Measurements from ENCODE around the gene NEK11. TPM values are rescaled to one million over a fixed set of nuclear protein-coding genes. Genes with fewer than 3 reads are reported as not detected.

The NEK11 gene
- total RNA-seq, 1 donor from 2014 or later: 8.1 TPM

GRCh38 chr3:131348911-131349310 is 322.2 kb downstream of the NEK11 start:
- H3K4me3 Mint-ChIP-seq: no peak overlapping the region

GRCh38 chr3:131349454-131349853 is 322.8 kb downstream of the NEK11 start:
- no peaks in the 10 kb centered on the region for H3K79me2 ChIP-seq (ENCODE audit: low read depth)

More at GRCh38 chr3:131348911-131349310, 322.2 kb downstream of the NEK11 start:
- Histone ChIP-seq H3K4me2 (no peak overlapping the region), H3K79me2 (ENCODE audit: low read depth) (no peaks in the 10 kb centered on the region), H3K4me1 (peaks cover 8% of the 10 kb centered on the region), H3K9ac (no peak overlapping the region), H3K9me3 (ENCODE audit: low read depth) (no peaks in the 10 kb centered on the region), H3K27ac (no peak overlapping the region), H3K27me3 (no peaks in the 10 kb centered on the region), H4K20me1 (ENCODE audit: low read depth) (no peaks in the 10 kb centered on the region), H2AFZ (replicated peaks) (no peak overlapping the region), H3K4me3 (no peak overlapping the region), H3F3A (ENCODE audit: low read depth) (no peaks in the 10 kb centered on the region), H3K36me3 (no peaks in the 10 kb centered on the region)
- no peak for TF ChIP-seq CTCF (IDR thresholded peaks at IDR 0.05)
- TF ChIP-seq EZH2phosphoT487 (IDR thresholded peaks at IDR 0.05): no peak
- no peak for TF ChIP-seq EZH2 (IDR thresholded peaks at IDR 0.05)
- Mint-ChIP-seq H3K9me3 (peaks cover 1% of the 10 kb centered on the region), H3K36me3 (peaks cover 1% of the 10 kb centered on the region), H3K27me3 (ENCODE audit: insufficient read depth, low read depth) (no peaks in the 10 kb centered on the region), H3K27ac (no peak overlapping the region), H3K4me1 (peaks cover 23% of the 10 kb centered on the region)
- DNase-seq (ENCODE audit: low spot score): no peak

GRCh38 chr3:131349946-131350347 is 323.3 kb downstream of the NEK11 start:
- H3K4me1 ChIP-seq: peaks cover 8% of the 10 kb centered on the region
- H3K4me3 ChIP-seq: no peak overlapping the region
- H3K9me3 Mint-ChIP-seq: no peaks in the 10 kb centered on the region
- TF ChIP-seq CTCF (IDR thresholded peaks at IDR 0.05): no peak
- TF ChIP-seq EZH2 (IDR thresholded peaks at IDR 0.05): no peak
- TF ChIP-seq EZH2phosphoT487 (IDR thresholded peaks at IDR 0.05): no peak
- no peaks in the 10 kb centered on the region for H3K36me3 ChIP-seq
- DNase-seq (ENCODE audit: low spot score): no peak
- H3K9me3 ChIP-seq (ENCODE audit: low read depth): no peaks in the 10 kb centered on the region
- no peak overlapping the region for H2AFZ ChIP-seq (replicated peaks)
- no peak overlapping the region for H3K4me3 Mint-ChIP-seq
- no peaks in the 10 kb centered on the region for H3K27me3 Mint-ChIP-seq (ENCODE audit: insufficient read depth, low read depth)
- H3K36me3 Mint-ChIP-seq: peaks cover 1% of the 10 kb centered on the region
- no peak overlapping the region for H3K27ac Mint-ChIP-seq
- H3K9ac ChIP-seq: no peak overlapping the region
- H3K27ac ChIP-seq: no peak overlapping the region
- H3K4me1 Mint-ChIP-seq: peaks cover 23% of the 10 kb centered on the region
- no peaks in the 10 kb centered on the region for H3K27me3 ChIP-seq
- H3F3A ChIP-seq (ENCODE audit: low read depth): no peaks in the 10 kb centered on the region
- H4K20me1 ChIP-seq (ENCODE audit: low read depth): no peaks in the 10 kb centered on the region
- no peak overlapping the region for H3K4me2 ChIP-seq
- no peaks in the 10 kb centered on the region for H3K79me2 ChIP-seq (ENCODE audit: low read depth)

More at GRCh38 chr3:131349454-131349853, 322.8 kb downstream of the NEK11 start:
- no peaks in the 10 kb centered on the region for H4K20me1 ChIP-seq (ENCODE audit: low read depth)
- no peak overlapping the region for H3K9ac ChIP-seq
- peaks cover 8% of the 10 kb centered on the region for H3K4me1 ChIP-seq
- Mint-ChIP-seq H3K9me3 (no peaks in the 10 kb centered on the region), H3K4me1 (peaks cover 23% of the 10 kb centered on the region), H3K4me3 (no peak overlapping the region), H3K27me3 (ENCODE audit: insufficient read depth, low read depth) (no peaks in the 10 kb centered on the region), H3K27ac (no peak overlapping the region), H3K36me3 (peaks cover 1% of the 10 kb centered on the region)
- H3K4me2 ChIP-seq: no peak overlapping the region
- no peaks in the 10 kb centered on the region for H3K36me3 ChIP-seq
- DNase-seq (ENCODE audit: low spot score): no peak
- H2AFZ ChIP-seq (replicated peaks): no peak overlapping the region
- H3F3A ChIP-seq (ENCODE audit: low read depth): no peaks in the 10 kb centered on the region
- H3K27me3 ChIP-seq: no peaks in the 10 kb centered on the region
- TF ChIP-seq EZH2phosphoT487 (IDR thresholded peaks at IDR 0.05) (no peak), CTCF (IDR thresholded peaks at IDR 0.05) (no peak)
- no peak overlapping the region for H3K27ac ChIP-seq
- H3K9me3 ChIP-seq (ENCODE audit: low read depth): no peaks in the 10 kb centered on the region
- no peak overlapping the region for H3K4me3 ChIP-seq
